Loucy (cell line): ENCODE measurements around the gene CTNND2.

Source experiments
- H2AFZ ChIP-seq: fragments of 200-600 bp; sonication (generic); 2 replicates; pipeline ENCODE4 v1.6.0; 2016; ENCODE audit warnings: antibody characterized with exemption, mild to moderate bottlenecking, low read length, moderate library complexity
- H3F3A ChIP-seq: fragments of 200-600 bp; 2 replicates; pipeline ENCODE4 v1.6.0; 2016; ENCODE audit warnings: antibody characterized with exemption, low read depth, mild to moderate bottlenecking
- H3K27me3 ChIP-seq: fragments of 200-600 bp; sonication (generic); 2 replicates; pipeline ENCODE4 v1.6.1; 2014; ENCODE audit warnings: low read length, mild to moderate bottlenecking; ENCODE audit not compliant: insufficient read depth, poor library complexity, severe bottlenecking
- H3K36me3 ChIP-seq: fragments of 200-600 bp; sonication (generic); 2 replicates; pipeline ENCODE4 v1.6.1; 2016; ENCODE audit warnings: low read length; ENCODE audit not compliant: insufficient read depth
- H3K4me1 ChIP-seq: fragments of 200-600 bp; sonication (generic); 2 replicates; pipeline ENCODE4 v1.5.1; 2014; ENCODE audit warnings: low read length, mild to moderate bottlenecking; ENCODE audit not compliant: insufficient read depth, poor library complexity, severe bottlenecking
- H3K4me2 ChIP-seq: fragments of 200-600 bp; sonication (generic); 2 replicates; pipeline ENCODE4 v1.6.0; 2014; ENCODE audit warnings: antibody characterized with exemption, low read length, low read depth, mild to moderate bottlenecking; ENCODE audit not compliant: poor library complexity, severe bottlenecking
- H3K4me3 ChIP-seq: fragments of 200-600 bp; sonication (generic); 2 replicates; pipeline ENCODE4 v1.5.1; 2014; ENCODE audit warnings: low read length, mild to moderate bottlenecking, mixed read lengths; ENCODE audit not compliant: poor library complexity, severe bottlenecking
- H3K79me2 ChIP-seq: fragments of 200-600 bp; sonication (generic); 2 replicates; pipeline ENCODE4 v1.6.1; 2014; ENCODE audit warnings: low read length; ENCODE audit not compliant: insufficient read depth
- H3K9ac ChIP-seq: fragments of 200-600 bp; sonication (generic); 2 replicates; pipeline ENCODE4 v1.6.0; 2014; ENCODE audit warnings: mild to moderate bottlenecking, low read depth, low read length, moderate library complexity; ENCODE audit not compliant: poor library complexity, severe bottlenecking
- H3K9me2 ChIP-seq: fragments of 200-600 bp; sonication (generic); replicated peaks from 2 replicates; pipeline ENCODE4 v1.6.1; 2016; ENCODE audit warnings: low read depth, low read length, mixed read lengths
- H3K9me3 ChIP-seq: fragments of 200-600 bp; sonication (generic); 2 replicates; pipeline ENCODE4 v1.6.1; 2014; ENCODE audit warnings: mild to moderate bottlenecking, antibody characterized with exemption, low read length, low read depth; ENCODE audit not compliant: insufficient read depth
- H4K20me1 ChIP-seq: fragments of 200-600 bp; sonication (generic); 2 replicates; pipeline ENCODE4 v1.6.0; 2014; ENCODE audit warnings: antibody characterized with exemption, low read length, mild to moderate bottlenecking; ENCODE audit not compliant: insufficient read depth, poor library complexity, severe bottlenecking
- EZH2phosphoT487 ChIP-seq: fragments of 200-600 bp; IDR thresholded peaks from 2 replicates; pipeline ENCODE4 v1.6.1; 2018; ENCODE audit warnings: antibody characterized with exemption, mild to moderate bottlenecking, moderate library complexity, borderline replicate concordance
- TF ChIP-seq, protein P1 (sequence below): fragments of 200-600 bp; sonication (generic); conservative IDR thresholded peaks from 2 replicates; pipeline ENCODE4 v1.5.1; 2014; ENCODE audit warnings: mild to moderate bottlenecking, antibody characterized with exemption, low read length

Gene CTNND2

GRCh38 chr5:10982626-10983025 is 921.6 kb downstream of the CTNND2 start:
- Histone ChIP-seq H2AFZ (no peak overlapping the region), H3F3A (no peaks in the 10 kb centered on the region), H3K9me2 (no peaks in the 10 kb centered on the region), H3K36me3 (no peaks in the 10 kb centered on the region), H3K9me3 (no peaks in the 10 kb centered on the region), H3K9ac (no peak overlapping the region), H3K4me2 (no peak overlapping the region), H3K27me3 (no peaks in the 10 kb centered on the region), H3K79me2 (no peaks in the 10 kb centered on the region), H3K4me3 (no peak overlapping the region), H4K20me1 (no peaks in the 10 kb centered on the region), H3K4me1 (peaks cover 10% of the 10 kb centered on the region)
- TF ChIP-seq, protein P1, sequence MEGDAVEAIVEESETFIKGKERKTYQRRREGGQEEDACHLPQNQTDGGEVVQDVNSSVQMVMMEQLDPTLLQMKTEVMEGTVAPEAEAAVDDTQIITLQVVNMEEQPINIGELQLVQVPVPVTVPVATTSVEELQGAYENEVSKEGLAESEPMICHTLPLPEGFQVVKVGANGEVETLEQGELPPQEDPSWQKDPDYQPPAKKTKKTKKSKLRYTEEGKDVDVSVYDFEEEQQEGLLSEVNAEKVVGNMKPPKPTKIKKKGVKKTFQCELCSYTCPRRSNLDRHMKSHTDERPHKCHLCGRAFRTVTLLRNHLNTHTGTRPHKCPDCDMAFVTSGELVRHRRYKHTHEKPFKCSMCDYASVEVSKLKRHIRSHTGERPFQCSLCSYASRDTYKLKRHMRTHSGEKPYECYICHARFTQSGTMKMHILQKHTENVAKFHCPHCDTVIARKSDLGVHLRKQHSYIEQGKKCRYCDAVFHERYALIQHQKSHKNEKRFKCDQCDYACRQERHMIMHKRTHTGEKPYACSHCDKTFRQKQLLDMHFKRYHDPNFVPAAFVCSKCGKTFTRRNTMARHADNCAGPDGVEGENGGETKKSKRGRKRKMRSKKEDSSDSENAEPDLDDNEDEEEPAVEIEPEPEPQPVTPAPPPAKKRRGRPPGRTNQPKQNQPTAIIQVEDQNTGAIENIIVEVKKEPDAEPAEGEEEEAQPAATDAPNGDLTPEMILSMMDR = no peak
- no peak for TF ChIP-seq EZH2phosphoT487

GRCh38 chr5:10981932-10982331 is 922.3 kb downstream of the CTNND2 start:
- H3K79me2 ChIP-seq = no peaks in the 10 kb centered on the region
- no peak overlapping the region for H2AFZ ChIP-seq
- no peak overlapping the region for H3K4me3 ChIP-seq
- H3K4me2 ChIP-seq = no peak overlapping the region
- no peaks in the 10 kb centered on the region for H3K27me3 ChIP-seq
- no peaks in the 10 kb centered on the region for H3K9me3 ChIP-seq
- no peaks in the 10 kb centered on the region for H3K36me3 ChIP-seq
- H3F3A ChIP-seq = no peaks in the 10 kb centered on the region
- no peak overlapping the region for H3K9ac ChIP-seq
- H3K9me2 ChIP-seq = no peaks in the 10 kb centered on the region
- peaks cover 10% of the 10 kb centered on the region for H3K4me1 ChIP-seq
- TF ChIP-seq, protein P1 = no peak
- no peak for TF ChIP-seq EZH2phosphoT487
- H4K20me1 ChIP-seq = no peaks in the 10 kb centered on the region

DNA sequence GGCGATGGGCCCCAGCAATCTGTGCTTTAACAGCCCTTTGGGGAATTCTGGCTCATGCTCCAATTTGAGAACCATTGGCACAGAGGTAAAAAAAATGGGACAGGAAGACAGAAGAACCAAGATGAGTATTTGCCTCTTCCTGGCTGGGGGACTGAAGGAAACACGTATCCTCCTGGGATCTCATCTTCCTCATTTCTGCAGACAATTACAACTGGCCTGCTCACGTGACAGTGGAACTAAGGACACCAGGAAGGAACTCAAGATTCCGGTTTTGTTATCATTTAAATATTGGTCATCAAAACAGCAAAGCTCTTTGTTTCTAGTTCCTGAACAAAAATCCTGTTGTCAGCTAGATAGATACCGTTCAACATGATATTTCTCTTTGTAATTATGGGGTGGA is 927.2 kb downstream of the CTNND2 start:
- Histone ChIP-seq H3K4me1 (peaks cover 10% of the 10 kb centered on the region), H3K79me2 (no peaks in the 10 kb centered on the region), H3K27me3 (peaks cover 3% of the 10 kb centered on the region), H3K4me3 (no peak overlapping the region), H3K9ac (no peak overlapping the region), H2AFZ (no peak overlapping the region), H3K4me2 (no peak overlapping the region), H4K20me1 (no peaks in the 10 kb centered on the region), H3K9me2 (no peaks in the 10 kb centered on the region), H3K9me3 (no peaks in the 10 kb centered on the region), H3F3A (no peaks in the 10 kb centered on the region), H3K36me3 (no peaks in the 10 kb centered on the region)
- TF ChIP-seq, protein P1 = no peak
- no peak for TF ChIP-seq EZH2phosphoT487
